ENCODE results near the gene LMO7. TPM values are rescaled to one million over a fixed set of nuclear protein-coding genes. Genes with fewer than 3 reads are reported as not detected.

LMO7 gene
- total and polyA plus RNA-seq, 2 donors from 2014 or later, result 44.0 to 138 TPM

GRCh38 chr13:75621147-75621546, 15.0 kb upstream of the LMO7 start:
- intact Hi-C loops (cut with DNase I), result no loop called here
- no peak overlapping the region for H3K4me3 ChIP-seq (ENCODE audit: low read length in 3 of 3)
- H3K9ac ChIP-seq (ENCODE audit: low read length in 3 of 3), result no peak overlapping the region
- DNase-seq (no peak), FAIRE-seq (no peak)
- H3K9me3 ChIP-seq (ENCODE audit: control insufficient read depth in 2 of 3, insufficient read depth in 1 of 3, low read length in 3 of 3), result no peaks in the 10 kb centered on the region
- no peaks in the 10 kb centered on the region for H3K27me3 ChIP-seq (ENCODE audit: control insufficient read depth, insufficient read depth, low read length)
- TF ChIP-seq CTCF (IDR thresholded peaks at IDR 0.05; ENCODE audit: borderline replicate concordance, extremely low read depth, insufficient read depth), result no peak
- no peak overlapping the region for H3K27ac ChIP-seq (ENCODE audit: low read depth in 2 of 2, low read length in 2 of 2)
- no peaks in the 10 kb centered on the region for H3K4me1 ChIP-seq (ENCODE audit: control insufficient read depth in 2 of 3, insufficient read depth in 2 of 3, low read depth in 1 of 3, low read length in 3 of 3)
- H3K36me3 ChIP-seq (ENCODE audit: control insufficient read depth in 2 of 3, insufficient read depth in 3 of 3, low read length in 3 of 3), result peaks cover 0 to 2% (median 0%) of the 10 kb centered on the region in 3 donors

- FAIRE-seq, result no peak
- H3K9ac ChIP-seq (ENCODE audit: low read length in 3 of 3), result no peak overlapping the region
- H3K27ac ChIP-seq (ENCODE audit: low read depth in 2 of 2, low read length in 2 of 2), result no peak overlapping the region
- peaks cover 0 to 2% (median 0%) of the 10 kb centered on the region in 3 donors for H3K36me3 ChIP-seq (ENCODE audit: control insufficient read depth in 2 of 3, insufficient read depth in 3 of 3, low read length in 3 of 3)
- no peak for TF ChIP-seq CTCF (IDR thresholded peaks at IDR 0.05; ENCODE audit: borderline replicate concordance, extremely low read depth, insufficient read depth)
- H3K27me3 ChIP-seq (ENCODE audit: control insufficient read depth, insufficient read depth, low read length), result no peaks in the 10 kb centered on the region
- H3K4me3 ChIP-seq (ENCODE audit: low read length in 3 of 3), result no peak overlapping the region
- no peak for DNase-seq
- intact Hi-C loops (cut with DNase I), result no loop called here
- no peaks in the 10 kb centered on the region for H3K9me3 ChIP-seq (ENCODE audit: control insufficient read depth in 2 of 3, insufficient read depth in 1 of 3, low read length in 3 of 3)
- no peaks in the 10 kb centered on the region for H3K4me1 ChIP-seq (ENCODE audit: control insufficient read depth in 2 of 3, insufficient read depth in 2 of 3, low read depth in 1 of 3, low read length in 3 of 3)
Measured at GRCh38 chr13:75628801-75629200, 7.3 kb upstream of the LMO7 start.

GRCh38 chr13:75633285-75633684, 2.8 kb upstream of the LMO7 start:
- Histone ChIP-seq H3K27ac (ENCODE audit: low read depth in 2 of 2, low read length in 2 of 2) (no peak overlapping the region), H3K4me3 (ENCODE audit: low read length in 3 of 3) (no peak overlapping the region), H3K4me1 (ENCODE audit: control insufficient read depth in 2 of 3, insufficient read depth in 2 of 3, low read depth in 1 of 3, low read length in 3 of 3) (peaks cover 0 to 4% (median 0%) of the 10 kb centered on the region in 3 donors), H3K36me3 (ENCODE audit: control insufficient read depth in 2 of 3, insufficient read depth in 3 of 3, low read length in 3 of 3) (no peaks in the 10 kb centered on the region), H3K9ac (ENCODE audit: low read length in 3 of 3) (no peak overlapping the region), H3K27me3 (ENCODE audit: control insufficient read depth, insufficient read depth, low read length) (no peaks in the 10 kb centered on the region), H3K9me3 (ENCODE audit: control insufficient read depth in 2 of 3, insufficient read depth in 1 of 3, low read length in 3 of 3) (no peaks in the 10 kb centered on the region)
- TF ChIP-seq CTCF (IDR thresholded peaks at IDR 0.05; ENCODE audit: borderline replicate concordance, extremely low read depth, insufficient read depth), result no peak
- DNase-seq (peak in 2 of 5 donors; percentile 5 to 37), FAIRE-seq (no peak)
- intact Hi-C loops (cut with DNase I), result no loop called here
